Neural cell (in vitro differentiated cells): ENCODE data around the gene GAGE12J. TPM values are rescaled to one million over a fixed set of nuclear protein-coding genes. Genes with fewer than 3 reads are reported as not detected.
"Not testable (repeated sequence)": the region's sequence is repeated elsewhere in the genome, so short reads cannot be mapped to it uniquely, and the experiment has no call there.

ENCODE experiments used
- H2AFZ ChIP-seq: fragments of 200-600, 300-800 bp; sonication (generic), shearing (Covaris generic); 2 replicates; pipeline ENCODE4 v1.6.0; 2014; ENCODE audit warnings: low read depth, mild to moderate bottlenecking, antibody characterized with exemption, low read length, moderate library complexity
- H3F3A ChIP-seq: fragments of 200-600 bp; shearing (Covaris generic); 2 replicates; pipeline ENCODE4 v1.6.1; 2016; ENCODE audit warnings: mild to moderate bottlenecking, moderate library complexity, mixed read lengths, antibody characterized with exemption, low read length; ENCODE audit not compliant: insufficient read depth, poor library complexity, severe bottlenecking
- H3K27ac ChIP-seq: fragments of 200-600, 300-800 bp; sonication (generic), shearing (Covaris generic); 2 replicates; pipeline ENCODE4 v1.5.1; 2014; ENCODE audit warnings: mild to moderate bottlenecking, low read length, moderate library complexity
- H3K27me3 ChIP-seq: fragments of 300-800, 200-600 bp; sonication (generic), shearing (Covaris generic); 2 replicates; pipeline ENCODE4 v1.6.0; 2014; ENCODE audit warnings: mild to moderate bottlenecking, low read depth, low read length, moderate library complexity; ENCODE audit not compliant: insufficient read depth
- H3K36me3 ChIP-seq: fragments of 300-800, 200-600 bp; sonication (generic), shearing (Covaris generic); 2 replicates; pipeline ENCODE4 v1.5.1; 2014; ENCODE audit warnings: mild to moderate bottlenecking, antibody characterized with exemption, low read length, moderate library complexity; ENCODE audit not compliant: insufficient read depth
- H3K4me2 ChIP-seq: fragments of 300-800, 200-600 bp; sonication (generic), shearing (Covaris generic); 2 replicates; pipeline ENCODE4 v1.6.0; 2014; ENCODE audit warnings: mild to moderate bottlenecking, low read length
- H3K4me3 ChIP-seq: fragments of 300-800, 200-600 bp; sonication (generic), shearing (Covaris generic); 2 replicates; pipeline ENCODE4 v1.5.1; 2014; ENCODE audit warnings: mild to moderate bottlenecking, low read length, moderate library complexity
- H3K79me2 ChIP-seq: fragments of 200-600 bp; shearing (Covaris generic); replicated peaks from 2 replicates; pipeline ENCODE4 v1.6.0; 2014; ENCODE audit warnings: mild to moderate bottlenecking, low read length, moderate library complexity; ENCODE audit not compliant: insufficient read depth
- H3K9ac ChIP-seq: fragments of 300-800, 200-600 bp; sonication (generic), shearing (Covaris generic); 2 replicates; pipeline ENCODE4 v1.6.1; 2016; ENCODE audit warnings: mild to moderate bottlenecking, low read length, mixed read lengths
- H3K9me2 ChIP-seq: fragments of 200-600 bp; shearing (Covaris generic); 2 replicates; pipeline ENCODE4 v1.6.1; 2016; ENCODE audit warnings: mild to moderate bottlenecking, low read length, mixed read lengths; ENCODE audit not compliant: insufficient read depth
- H3K9me3 ChIP-seq: fragments of 200-600, 300-800 bp; sonication (generic), shearing (Covaris generic); 2 replicates; pipeline ENCODE4 v1.6.1; 2016; ENCODE audit warnings: mild to moderate bottlenecking, mixed run types, low read length, moderate library complexity, mixed read lengths
- H4K20me1 ChIP-seq: fragments of 200-600 bp; shearing (Covaris generic); 2 replicates; pipeline ENCODE4 v1.6.1; 2016; ENCODE audit warnings: mild to moderate bottlenecking, mixed run types; ENCODE audit not compliant: insufficient read depth
- EP300 ChIP-seq: fragments of 450-650 bp; conservative IDR thresholded peaks from 2 replicates; pipeline ENCODE4 v1.6.1; 2014; ENCODE audit warnings: antibody characterized with exemption, mild to moderate bottlenecking, moderate library complexity; ENCODE audit not compliant: poor library complexity, severe bottlenecking
- EZH2 ChIP-seq: fragments of 200-600, 300-800 bp; shearing (Covaris generic), sonication (generic); IDR thresholded peaks from 2 replicates; pipeline ENCODE4 v1.6.1; 2014; ENCODE audit warnings: antibody characterized with exemption, low read length, borderline replicate concordance, mild to moderate bottlenecking; ENCODE audit not compliant: insufficient read depth, poor library complexity, severe bottlenecking
- MXI1 ChIP-seq: fragments of 450-650 bp; conservative IDR thresholded peaks from 2 replicates; pipeline ENCODE4 v1.6.1; 2014; ENCODE audit warnings: antibody characterized with exemption, mild to moderate bottlenecking; ENCODE audit not compliant: poor library complexity, severe bottlenecking
- SMC3 ChIP-seq: fragments of 450-650 bp; conservative IDR thresholded peaks from 2 replicates; pipeline ENCODE4 v1.6.1; 2014; ENCODE audit warnings: antibody characterized with exemption, mild to moderate bottlenecking, moderate library complexity; ENCODE audit not compliant: poor library complexity
- TAF1 ChIP-seq: IDR thresholded peaks from 2 replicates; pipeline ENCODE4 v1.6.1; 2012; ENCODE audit warnings: low read depth
- polyA plus RNA-seq: library from polyadenylated mRNA; depleted of rRNA; stranded (reverse); fragments of >200 nt; gene quantifications from 2 replicates; pipeline ENCODE4 v1.2.3, GENCODE V29; 2014
- TF ChIP-seq, protein P1 (sequence below): IDR thresholded peaks from 2 replicates; pipeline ENCODE4 v1.6.1; 2012; ENCODE audit warnings: borderline replicate concordance
- TF ChIP-seq, protein P2 (sequence below): fragments of 450-650 bp; IDR thresholded peaks from 2 replicates; pipeline ENCODE4 v1.5.1; 2014; ENCODE audit warnings: antibody characterized with exemption, mild to moderate bottlenecking, moderate library complexity; ENCODE audit not compliant: poor library complexity, severe bottlenecking

GAGE12J gene
- polyA plus RNA-seq, 1 donor from 2014 or later, result not detected

DNA sequence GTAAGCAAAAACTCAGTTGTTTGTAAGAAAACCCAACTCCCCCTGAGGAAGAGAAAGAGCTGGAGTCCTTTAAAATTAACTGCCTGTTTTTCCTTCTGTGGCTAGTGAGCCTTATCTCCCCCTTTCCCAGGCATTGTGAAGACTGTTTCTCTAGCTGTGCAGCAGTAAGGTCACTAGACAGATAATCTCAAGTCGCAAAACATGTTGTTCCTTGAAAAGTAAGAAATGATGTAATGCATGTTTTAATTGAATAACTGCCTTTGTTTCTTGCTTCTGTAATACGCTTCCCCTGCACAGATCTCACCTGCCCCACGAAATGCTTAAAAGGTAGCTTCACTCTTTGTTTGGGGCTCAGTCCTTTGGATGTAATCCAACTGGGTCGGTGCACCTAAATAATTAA is 5.8 kb upstream of the GAGE12J start:
- Histone ChIP-seq H3K27me3 (no peaks in the 10 kb centered on the region), H3F3A (no peaks in the 10 kb centered on the region), H3K9me2 (no peaks in the 10 kb centered on the region), H3K36me3 (no peaks in the 10 kb centered on the region), H3K27ac (no peak overlapping the region), H3K4me2 (no peak overlapping the region), H3K79me2 (no peaks in the 10 kb centered on the region), H3K9ac (no peak overlapping the region), H3K9me3 (no peaks in the 10 kb centered on the region), H2AFZ (no peak overlapping the region), H4K20me1 (no peaks in the 10 kb centered on the region), H3K4me3 (no peak overlapping the region)
- TF ChIP-seq, protein P1, sequence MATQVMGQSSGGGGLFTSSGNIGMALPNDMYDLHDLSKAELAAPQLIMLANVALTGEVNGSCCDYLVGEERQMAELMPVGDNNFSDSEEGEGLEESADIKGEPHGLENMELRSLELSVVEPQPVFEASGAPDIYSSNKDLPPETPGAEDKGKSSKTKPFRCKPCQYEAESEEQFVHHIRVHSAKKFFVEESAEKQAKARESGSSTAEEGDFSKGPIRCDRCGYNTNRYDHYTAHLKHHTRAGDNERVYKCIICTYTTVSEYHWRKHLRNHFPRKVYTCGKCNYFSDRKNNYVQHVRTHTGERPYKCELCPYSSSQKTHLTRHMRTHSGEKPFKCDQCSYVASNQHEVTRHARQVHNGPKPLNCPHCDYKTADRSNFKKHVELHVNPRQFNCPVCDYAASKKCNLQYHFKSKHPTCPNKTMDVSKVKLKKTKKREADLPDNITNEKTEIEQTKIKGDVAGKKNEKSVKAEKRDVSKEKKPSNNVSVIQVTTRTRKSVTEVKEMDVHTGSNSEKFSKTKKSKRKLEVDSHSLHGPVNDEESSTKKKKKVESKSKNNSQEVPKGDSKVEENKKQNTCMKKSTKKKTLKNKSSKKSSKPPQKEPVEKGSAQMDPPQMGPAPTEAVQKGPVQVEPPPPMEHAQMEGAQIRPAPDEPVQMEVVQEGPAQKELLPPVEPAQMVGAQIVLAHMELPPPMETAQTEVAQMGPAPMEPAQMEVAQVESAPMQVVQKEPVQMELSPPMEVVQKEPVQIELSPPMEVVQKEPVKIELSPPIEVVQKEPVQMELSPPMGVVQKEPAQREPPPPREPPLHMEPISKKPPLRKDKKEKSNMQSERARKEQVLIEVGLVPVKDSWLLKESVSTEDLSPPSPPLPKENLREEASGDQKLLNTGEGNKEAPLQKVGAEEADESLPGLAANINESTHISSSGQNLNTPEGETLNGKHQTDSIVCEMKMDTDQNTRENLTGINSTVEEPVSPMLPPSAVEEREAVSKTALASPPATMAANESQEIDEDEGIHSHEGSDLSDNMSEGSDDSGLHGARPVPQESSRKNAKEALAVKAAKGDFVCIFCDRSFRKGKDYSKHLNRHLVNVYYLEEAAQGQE, result no peak
- no peak for TF ChIP-seq MXI1
- TF ChIP-seq EZH2, result no peak
- no peak for TF ChIP-seq EP300
- no peak for TF ChIP-seq TAF1
- TF ChIP-seq SMC3, result no peak
- TF ChIP-seq, protein P2, sequence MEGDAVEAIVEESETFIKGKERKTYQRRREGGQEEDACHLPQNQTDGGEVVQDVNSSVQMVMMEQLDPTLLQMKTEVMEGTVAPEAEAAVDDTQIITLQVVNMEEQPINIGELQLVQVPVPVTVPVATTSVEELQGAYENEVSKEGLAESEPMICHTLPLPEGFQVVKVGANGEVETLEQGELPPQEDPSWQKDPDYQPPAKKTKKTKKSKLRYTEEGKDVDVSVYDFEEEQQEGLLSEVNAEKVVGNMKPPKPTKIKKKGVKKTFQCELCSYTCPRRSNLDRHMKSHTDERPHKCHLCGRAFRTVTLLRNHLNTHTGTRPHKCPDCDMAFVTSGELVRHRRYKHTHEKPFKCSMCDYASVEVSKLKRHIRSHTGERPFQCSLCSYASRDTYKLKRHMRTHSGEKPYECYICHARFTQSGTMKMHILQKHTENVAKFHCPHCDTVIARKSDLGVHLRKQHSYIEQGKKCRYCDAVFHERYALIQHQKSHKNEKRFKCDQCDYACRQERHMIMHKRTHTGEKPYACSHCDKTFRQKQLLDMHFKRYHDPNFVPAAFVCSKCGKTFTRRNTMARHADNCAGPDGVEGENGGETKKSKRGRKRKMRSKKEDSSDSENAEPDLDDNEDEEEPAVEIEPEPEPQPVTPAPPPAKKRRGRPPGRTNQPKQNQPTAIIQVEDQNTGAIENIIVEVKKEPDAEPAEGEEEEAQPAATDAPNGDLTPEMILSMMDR, result no peak

DNA sequence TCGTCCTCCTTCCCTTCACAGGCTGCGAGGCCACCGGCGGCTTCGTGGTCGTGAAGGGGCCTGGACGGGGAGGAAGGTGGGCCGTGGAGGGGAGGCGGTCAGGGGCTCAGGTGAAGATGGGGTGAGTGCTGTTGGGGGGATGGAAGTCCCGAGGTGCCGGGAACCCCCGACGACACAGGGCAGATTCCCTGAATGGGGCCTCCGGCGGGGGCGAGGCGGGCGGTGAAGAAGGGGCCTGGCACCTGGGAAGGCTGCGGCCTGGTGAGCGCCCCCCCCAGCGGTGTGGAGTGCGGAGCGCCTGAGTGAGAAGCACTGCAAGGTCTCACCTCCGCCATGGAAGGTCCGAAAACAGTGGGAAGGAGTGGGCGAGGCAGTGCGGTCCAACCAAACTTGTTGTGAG is 429 bp downstream of the GAGE12J start:
- H3K9ac ChIP-seq, H3K4me3 ChIP-seq, H3K79me2 ChIP-seq, H3K27ac ChIP-seq, H3K9me2 ChIP-seq, H3K4me2 ChIP-seq, H3F3A ChIP-seq, H3K9me3 ChIP-seq, H3K27me3 ChIP-seq, H3K36me3 ChIP-seq, H4K20me1 ChIP-seq, H2AFZ ChIP-seq: not testable (repeated sequence)

DNA sequence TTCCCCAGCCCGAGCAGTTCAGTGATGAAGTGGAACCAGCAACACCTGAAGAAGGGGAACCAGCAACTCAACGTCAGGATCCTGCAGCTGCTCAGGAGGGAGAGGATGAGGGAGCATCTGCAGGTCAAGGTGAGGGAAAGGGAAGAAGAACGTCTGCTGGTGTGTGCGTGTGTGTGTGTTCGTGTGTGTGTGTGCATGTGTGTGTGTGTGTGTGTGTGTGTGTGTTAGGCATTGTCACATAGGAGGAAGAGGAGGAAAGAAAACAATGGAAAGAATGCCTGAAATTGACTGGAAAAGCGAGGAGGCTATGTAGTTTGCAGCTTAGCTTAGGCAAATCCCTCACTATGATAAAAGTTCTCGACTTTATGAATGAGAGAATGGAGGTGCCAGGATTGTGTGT is 1.9 kb downstream of the GAGE12J start:
- H3K79me2 ChIP-seq, H4K20me1 ChIP-seq, H3F3A ChIP-seq, H2AFZ ChIP-seq, H3K36me3 ChIP-seq, H3K4me3 ChIP-seq, H3K27ac ChIP-seq, H3K9me2 ChIP-seq, H3K9me3 ChIP-seq, H3K9ac ChIP-seq, H3K27me3 ChIP-seq, H3K4me2 ChIP-seq: not testable (repeated sequence)

DNA sequence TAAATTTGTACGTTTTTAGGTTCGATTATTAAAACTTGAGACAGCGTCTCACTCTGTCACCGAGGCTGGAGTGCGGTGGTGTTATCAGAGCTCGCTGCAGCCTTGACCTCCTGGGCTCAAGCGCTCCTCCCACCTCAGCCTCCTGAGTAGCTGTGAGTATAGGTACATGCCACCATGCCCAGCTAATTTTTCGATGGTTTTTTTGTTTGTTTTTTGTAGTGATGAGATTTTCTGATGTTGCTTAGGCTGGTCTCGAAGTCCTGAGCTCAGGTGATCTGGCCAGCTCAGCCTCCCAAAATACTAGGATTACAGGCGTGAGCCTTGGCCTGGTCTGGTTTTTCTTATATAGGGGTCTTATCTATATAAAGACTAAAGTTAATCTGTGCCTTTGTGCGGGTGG is 8.6 kb downstream of the GAGE12J start:
- H3K27me3 ChIP-seq, H3K9ac ChIP-seq, H3K27ac ChIP-seq, H3K4me3 ChIP-seq, H4K20me1 ChIP-seq, H3K36me3 ChIP-seq, H3K4me2 ChIP-seq, H2AFZ ChIP-seq, H3K79me2 ChIP-seq, H3K9me3 ChIP-seq, H3F3A ChIP-seq, H3K9me2 ChIP-seq: not testable (repeated sequence)

DNA sequence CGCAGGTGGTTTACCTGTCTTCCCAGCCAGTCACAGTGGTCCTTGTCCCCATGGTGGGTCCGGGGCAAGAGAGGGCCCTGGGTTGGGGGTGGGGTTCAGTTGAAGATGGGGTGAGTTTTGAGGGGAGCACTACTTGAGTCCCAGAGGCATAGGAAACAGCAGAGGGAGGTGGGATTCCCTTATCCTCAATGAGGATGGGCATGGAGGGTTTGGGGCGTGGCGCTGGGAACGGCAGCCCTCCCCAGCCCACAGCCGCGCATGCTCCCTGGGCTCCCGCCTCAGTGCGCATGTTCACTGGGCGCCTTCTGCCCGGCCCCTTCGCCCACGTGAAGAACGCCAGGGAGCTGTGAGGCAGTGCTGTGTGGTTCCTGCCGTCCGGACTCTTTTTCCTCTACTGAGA is 9.4 kb downstream of the GAGE12J start, which contains the start of gene GAGE13:
GAGE13 (plus strand) TSS at position 301 of the 400 bp plus-strand sequence. CDS start 1,156 bp downstream, outside the sequence.
- not testable (repeated sequence) for H3F3A ChIP-seq, H3K9me2 ChIP-seq, H3K36me3 ChIP-seq, H3K27ac ChIP-seq, H3K27me3 ChIP-seq, H3K4me3 ChIP-seq, H3K4me2 ChIP-seq, H2AFZ ChIP-seq, H3K9me3 ChIP-seq, H3K9ac ChIP-seq, H3K79me2 ChIP-seq, H4K20me1 ChIP-seq
